Cardiac septum (tissue), 1 donor: ENCODE data around the gene GTF2E1. TPM values are rescaled to one million over a fixed set of nuclear protein-coding genes. Genes with fewer than 3 reads are reported as not detected.
A peak's percentile ranks its signal among the peaks of the same experiment; 100 is the strongest.

Experiments used
- DNase-seq: peaks from one replicate; pipeline ENCODE4 v3.0.0-alpha.2; 2020; ENCODE audit warnings: low spot score
- intact Hi-C: fragments of 100-400 bp; cut with DNase I; formaldehyde crosslinking; loops from one replicate; pipeline ENCODE4 v1.14.0; 2022
- total RNA-seq: library from RNA; stranded (reverse); fragmentation: NEBNext Ultra II Directional; extraction: Animal tissue kit (Norgen Biotek cat#: 25700); gene quantifications from one replicate; pipeline ENCODE4 v1.2.1, GENCODE V29; 2021
- donor health status: DM: no; HTN: no; CAD: no.

Gene GTF2E1
- total RNA-seq, 1 donor from 2014 or later = 13.2 TPM

GRCh38 chr3:120793601-120794000 is 51.1 kb downstream of the GTF2E1 start:
- no peak for DNase-seq
- intact Hi-C loops = loop anchor here (10.0 kb wide), 2 partner anchors 379 to 549 kb away; no protein-coding TSS in a partner anchor

GRCh38 chr3:120795017-120795648 is 52.6 kb downstream of the GTF2E1 start:
- intact Hi-C loops = loop anchor here (1.0 to 10.0 kb wide), 3 partner anchors 234 to 550 kb away; no protein-coding TSS in a partner anchor
- peak; percentile 84 for DNase-seq

GRCh38 chr3:120795959-120796358 is 53.4 kb downstream of the GTF2E1 start:
- DNase-seq = no peak
- intact Hi-C loops = loop anchor here (1.0 to 10.0 kb wide), 3 partner anchors 235 to 551 kb away; no protein-coding TSS in a partner anchor

GRCh38 chr3:120796976-120797375 is 54.4 kb downstream of the GTF2E1 start:
- intact Hi-C loops = loop anchor here (10.0 kb wide), 2 partner anchors 382 to 552 kb away; no protein-coding TSS in a partner anchor
- DNase-seq = no peak

GRCh38 chr3:120797857-120798256 is 55.3 kb downstream of the GTF2E1 start:
- intact Hi-C loops = loop anchor here (10.0 kb wide), 2 partner anchors 383 to 553 kb away; no protein-coding TSS in a partner anchor

GRCh38 chr3:120798346-120798745 is 55.8 kb downstream of the GTF2E1 start:
- DNase-seq = no peak
- intact Hi-C loops = loop anchor here (10.0 kb wide), 2 partner anchors 384 to 554 kb away; no protein-coding TSS in a partner anchor

More at GRCh38 chr3:120797857-120798256, 55.3 kb downstream of the GTF2E1 start:
- DNase-seq = no peak

- no peak for DNase-seq
- intact Hi-C loops = no loop called here
These were observed 58.1 kb downstream of the GTF2E1 start for GRCh38 chr3:120800625-120801024.

GRCh38 chr3:120801484-120801883 is 58.9 kb downstream of the GTF2E1 start:
- DNase-seq = no peak
- intact Hi-C loops = no loop called here

- intact Hi-C loops = no loop called here
- no peak for DNase-seq
These were observed 60.4 kb downstream of the GTF2E1 start for GRCh38 chr3:120802916-120803315.

- intact Hi-C loops = no loop called here
- DNase-seq = no peak
These were observed 74.2 kb downstream of the GTF2E1 start for GRCh38 chr3:120816728-120817127.

- intact Hi-C loops = no loop called here
- DNase-seq = no peak
These were observed 78.2 kb downstream of the GTF2E1 start for GRCh38 chr3:120820748-120821147.

GRCh38 chr3:120821426-120821825 is 78.9 kb downstream of the GTF2E1 start:
- no peak for DNase-seq
- intact Hi-C loops = no loop called here

- no peak for DNase-seq
- intact Hi-C loops = no loop called here
These were observed 80.6 kb downstream of the GTF2E1 start for GRCh38 chr3:120823156-120823555.

GRCh38 chr3:120824613-120825012 is 82.1 kb downstream of the GTF2E1 start:
- intact Hi-C loops = no loop called here
- DNase-seq = no peak

GRCh38 chr3:120828796-120829195 is 86.3 kb downstream of the GTF2E1 start:
- no peak for DNase-seq
- intact Hi-C loops = no loop called here

- no peak for DNase-seq
- intact Hi-C loops = no loop called here
These were observed 88.5 kb downstream of the GTF2E1 start for GRCh38 chr3:120831066-120831465.

Other genes with a start within 250 kb of the GTF2E1 start
- gene NDUFB4, start 146.4 kb upstream of the GTF2E1 start, total RNA-seq = 360 TPM
- 0.73 TPM for gene HGD, start 60.5 kb upstream of the GTF2E1 start, total RNA-seq
- gene RABL3, start 228 bp upstream of the GTF2E1 start, total RNA-seq = 22.8 TPM
- not detected for gene STXBP5L, start 165.5 kb downstream of the GTF2E1 start, total RNA-seq